GM18907 (cell line): ENCODE measurements around the gene THAP5.

Experiments
- ATAC-seq: cut with Tn5 transposase; IDR thresholded peaks from one replicate; pipeline ENCODE4 v1.9.1; 2021; ENCODE audit warnings: mild to moderate bottlenecking, moderate library complexity; ENCODE audit not compliant: unreplicated experiment

Gene THAP5

DNA sequence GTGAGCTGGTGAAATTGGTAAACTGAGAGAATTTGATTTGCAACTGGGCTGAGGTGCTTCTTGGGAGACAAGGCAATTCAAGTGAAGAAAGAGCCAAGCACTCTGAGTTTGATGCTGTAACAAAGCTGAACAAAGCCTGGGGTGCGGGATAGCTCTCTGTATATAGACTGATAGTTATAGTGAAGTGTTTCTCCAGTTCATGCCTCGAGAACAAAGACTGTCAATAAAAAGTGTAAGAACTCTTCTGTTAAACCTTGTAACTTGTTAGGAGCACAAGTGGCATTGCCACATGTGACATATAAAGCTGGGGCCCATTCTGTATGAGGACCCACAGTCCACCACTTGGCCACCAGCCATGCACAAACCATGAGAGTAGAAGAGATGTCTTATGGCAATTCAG is 32.3 kb downstream of the THAP5 start:
- ATAC-seq: no peak

DNA sequence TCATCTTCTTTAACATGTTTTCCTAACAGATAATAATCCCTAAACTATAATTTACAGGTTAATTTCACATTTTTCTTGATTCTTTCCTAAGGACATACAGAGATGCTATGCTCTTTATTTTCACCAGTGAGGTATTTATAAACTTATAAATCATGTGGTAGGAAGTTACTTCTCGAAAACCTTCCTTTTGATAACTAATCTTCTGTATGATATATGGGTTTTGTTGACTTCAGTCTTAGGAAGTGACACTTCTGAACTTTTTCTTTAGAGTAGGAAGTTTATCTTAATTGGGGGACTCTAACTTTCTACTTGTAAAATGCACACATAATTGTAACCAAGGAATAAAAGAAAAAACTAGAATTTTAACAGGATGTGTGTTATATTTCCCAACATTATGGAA is 33.8 kb downstream of the THAP5 start:
- no peak for ATAC-seq

DNA sequence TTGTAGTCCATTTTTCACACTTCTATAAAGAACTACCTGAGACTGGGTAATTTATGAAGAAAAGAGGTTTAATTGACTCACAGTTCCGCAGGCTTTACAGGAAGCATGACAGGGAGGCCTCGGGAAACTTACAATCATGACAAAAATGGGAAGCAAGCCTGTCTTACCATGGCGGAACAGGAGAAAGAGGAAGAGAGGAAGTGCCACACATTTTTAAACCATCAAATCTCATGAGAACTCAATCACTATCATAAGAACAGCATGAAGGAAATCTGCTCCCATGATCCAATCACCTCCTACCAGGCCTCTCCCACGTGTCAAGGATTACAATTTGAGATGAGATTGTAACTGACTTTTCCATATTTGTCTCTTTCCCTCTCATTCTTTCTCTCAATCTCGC is 34.2 kb downstream of the THAP5 start:
- ATAC-seq: no peak

DNA sequence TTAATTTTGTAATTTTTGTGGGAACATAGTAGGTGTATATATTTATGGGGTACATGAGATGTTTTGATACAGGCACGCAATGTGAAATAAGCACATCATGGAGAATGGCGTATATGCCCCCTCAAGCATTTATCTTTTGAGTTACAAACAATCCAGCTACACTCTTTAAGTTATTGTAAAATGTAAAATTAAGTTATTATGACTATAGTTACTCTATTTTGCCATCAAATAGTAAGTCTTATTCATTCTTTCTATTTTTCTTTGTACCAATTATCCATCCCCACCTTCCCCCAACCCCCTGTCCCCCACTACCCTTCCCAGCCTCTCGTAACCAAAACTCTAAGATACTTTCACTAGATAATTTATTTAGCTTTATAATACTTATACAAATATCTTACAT is 35.8 kb downstream of the THAP5 start:
- no peak for ATAC-seq

DNA sequence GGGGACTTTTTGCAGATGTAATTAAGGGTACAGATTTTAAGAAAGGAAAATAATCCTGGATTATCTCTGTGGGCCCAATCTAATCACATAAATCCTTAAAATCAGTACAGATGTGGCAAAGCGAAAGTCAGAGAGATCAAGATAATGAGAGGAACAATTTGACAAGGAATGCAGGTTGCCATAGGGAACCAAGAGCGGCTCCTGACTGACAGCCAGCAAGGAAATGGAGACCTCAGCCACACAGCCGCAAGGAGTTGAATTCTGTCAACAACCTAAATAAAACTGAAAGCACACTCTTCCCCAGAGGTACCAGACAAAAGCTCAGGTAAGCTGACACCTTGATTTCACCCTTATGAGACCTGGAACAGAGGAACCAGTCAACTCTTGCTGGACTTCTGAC is 40.2 kb downstream of the THAP5 start:
- no peak for ATAC-seq

DNA sequence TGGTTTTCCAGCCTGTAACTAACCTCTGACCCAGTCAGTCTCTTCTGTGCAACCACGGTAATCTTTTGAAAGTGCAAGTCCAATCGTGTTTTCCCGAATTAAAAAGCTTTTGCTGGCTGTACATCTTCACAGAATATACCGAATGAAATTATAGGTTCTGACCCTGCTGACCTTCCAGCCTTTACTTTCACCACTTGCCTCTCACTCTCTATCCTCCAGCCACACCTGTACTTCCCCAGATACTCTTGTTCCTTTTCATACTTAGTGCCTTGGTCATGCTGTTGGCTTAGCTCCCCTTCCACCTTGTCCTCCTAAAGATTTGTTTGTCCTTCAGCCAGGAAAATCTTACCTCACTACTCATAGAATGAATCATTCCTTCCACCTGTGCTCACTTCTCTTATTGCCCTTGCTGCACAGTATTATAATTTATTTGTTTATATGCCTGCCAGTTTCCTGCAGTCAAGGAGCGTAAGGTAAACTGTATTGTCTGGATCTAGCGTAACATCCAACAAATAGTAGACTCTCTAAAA is 41.3 kb downstream of the THAP5 start:
- no peak for ATAC-seq

DNA sequence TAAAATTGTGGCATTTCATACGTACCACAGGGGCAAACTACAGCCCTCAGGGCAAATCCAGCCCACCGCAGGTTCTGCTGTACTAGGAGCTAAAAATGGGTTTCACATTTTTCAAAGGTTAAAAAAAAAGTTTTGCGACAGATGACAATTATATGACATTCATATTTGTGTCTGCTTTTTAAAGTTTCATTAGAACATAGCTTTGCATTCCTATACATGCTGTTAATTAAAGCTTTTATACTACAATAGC is 42.8 kb downstream of the THAP5 start:
- no peak for ATAC-seq

DNA sequence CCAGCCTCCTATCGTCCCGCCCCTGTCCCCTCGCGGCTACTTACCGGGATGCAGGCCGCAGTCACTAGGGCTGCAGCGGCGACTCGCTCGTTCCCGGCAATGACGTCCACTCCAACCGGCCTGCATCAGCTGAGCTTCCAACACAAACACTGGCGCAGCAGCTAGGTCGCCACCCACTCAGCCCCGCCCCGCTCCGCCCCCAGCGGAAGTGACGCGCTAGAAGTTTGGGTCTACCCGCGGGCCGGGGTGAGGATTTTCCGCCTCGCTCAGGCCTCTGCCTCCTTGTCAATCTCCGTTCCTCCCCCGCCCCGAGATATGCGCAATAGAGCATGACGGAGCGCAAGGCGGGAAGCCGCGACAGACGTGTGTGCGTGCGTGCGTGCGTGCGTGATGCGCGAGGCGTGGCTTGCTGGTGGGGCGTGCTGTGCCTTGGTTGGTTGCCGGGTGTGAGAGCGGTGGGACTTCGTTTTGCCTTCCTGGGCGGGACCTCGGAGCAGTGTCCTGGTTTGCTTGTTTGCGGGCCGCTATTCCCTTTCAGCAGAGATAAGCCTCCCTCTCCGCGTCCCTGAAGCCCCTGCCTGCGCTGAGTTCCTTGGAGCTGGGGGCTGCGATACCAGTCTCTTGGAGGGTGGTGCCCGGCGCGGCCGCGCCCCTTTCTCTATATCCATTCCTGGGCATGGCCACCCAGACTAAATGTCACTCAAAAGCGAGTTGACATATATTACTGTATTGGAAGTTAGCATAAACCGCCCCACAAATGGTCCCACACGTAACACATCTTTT is 43.3 kb downstream of the THAP5 start, which contains the start of gene PNPLA8:
PNPLA8 (minus strand) TSS at position 151 of the 783 bp plus-strand sequence. CDS start 10,644 bp downstream, outside the sequence.
- peak; percentile 95 for ATAC-seq

DNA sequence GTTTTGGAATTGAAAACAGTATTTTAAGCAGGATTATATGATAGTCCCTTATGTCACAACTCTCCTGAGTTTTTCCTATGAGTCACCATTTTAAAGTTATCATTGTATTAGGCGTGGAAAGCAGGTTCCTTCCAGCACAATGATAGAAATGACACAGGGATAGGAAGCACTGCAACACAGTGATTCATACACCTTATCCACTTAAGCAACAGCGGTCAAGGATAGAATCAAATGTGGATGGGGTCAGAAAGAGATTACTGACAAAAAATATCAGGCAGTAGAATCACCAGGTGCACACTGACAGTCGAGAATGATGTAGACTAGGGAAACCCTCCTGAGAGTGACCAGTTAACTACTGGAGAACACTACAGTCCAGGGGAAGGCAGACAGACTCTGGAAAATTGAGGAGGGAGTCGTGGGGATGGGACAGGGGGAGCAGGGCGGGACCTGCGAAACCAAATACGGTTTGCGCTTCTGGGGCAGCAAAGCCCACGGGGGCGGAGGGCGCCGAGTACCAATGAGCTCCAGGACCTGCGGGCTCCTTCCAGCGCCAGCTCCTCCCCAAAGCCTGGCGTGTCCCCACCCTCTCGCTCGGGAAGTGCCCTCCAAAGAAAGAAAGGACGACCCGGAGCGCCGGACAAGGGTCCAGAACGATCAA is 44.0 kb downstream of the THAP5 start:
- peak; percentile 59 for ATAC-seq

DNA sequence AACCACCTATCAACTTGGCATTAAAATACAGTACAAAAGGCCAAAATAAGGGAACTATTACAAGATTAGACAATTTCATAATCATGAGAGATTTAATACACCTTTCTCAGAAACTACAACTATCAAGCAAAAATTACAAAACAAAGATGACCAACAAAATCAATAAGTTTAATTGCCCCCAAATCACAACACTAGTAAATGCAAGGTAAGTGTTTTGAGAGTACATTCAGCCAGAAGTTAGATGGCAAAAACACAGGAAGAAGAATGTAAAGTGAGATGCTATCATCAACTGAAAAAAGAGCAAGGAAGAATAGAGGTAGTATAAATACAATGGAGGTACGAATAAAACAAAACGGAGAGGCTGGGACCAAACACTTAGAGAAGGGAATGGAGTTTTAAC is 46.7 kb downstream of the THAP5 start:
- ATAC-seq: no peak

DNA sequence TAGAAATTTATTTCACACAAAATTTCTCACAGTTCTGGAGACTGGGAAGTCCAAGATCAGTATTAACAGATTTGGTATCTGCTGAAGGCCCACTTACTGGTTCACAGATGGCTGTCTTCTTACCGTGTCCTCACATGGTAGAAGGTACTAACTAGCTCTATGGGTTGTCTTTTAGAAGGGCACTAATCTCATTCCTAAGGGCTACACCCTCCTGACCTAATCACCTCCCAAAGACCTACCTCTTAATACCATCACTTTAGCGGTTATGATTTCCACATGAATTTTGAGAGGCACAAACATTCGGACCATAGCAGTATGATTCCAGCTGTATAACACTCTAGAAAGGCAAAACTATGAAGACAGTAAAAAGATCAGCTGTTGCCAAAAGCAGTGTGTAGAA is 51.6 kb downstream of the THAP5 start:
- ATAC-seq: no peak

DNA sequence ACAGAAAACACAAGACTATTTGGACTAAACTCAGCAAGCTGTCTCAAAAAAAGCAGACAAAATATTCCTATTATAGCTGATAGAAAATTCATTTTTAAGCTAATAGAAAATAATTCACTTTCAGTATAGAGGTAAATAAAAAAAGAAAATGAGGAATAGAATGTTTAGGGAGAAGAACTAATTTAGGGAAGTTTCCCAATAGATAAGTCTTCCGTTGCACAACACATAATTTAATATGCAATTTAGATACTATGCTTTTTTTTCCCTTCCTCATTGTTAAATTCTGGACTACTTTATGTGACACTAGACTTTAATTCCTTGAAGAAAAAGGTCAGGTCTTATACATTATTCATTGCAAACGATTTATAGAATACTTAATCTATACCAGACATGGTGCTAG is 53.9 kb downstream of the THAP5 start:
- no peak for ATAC-seq

DNA sequence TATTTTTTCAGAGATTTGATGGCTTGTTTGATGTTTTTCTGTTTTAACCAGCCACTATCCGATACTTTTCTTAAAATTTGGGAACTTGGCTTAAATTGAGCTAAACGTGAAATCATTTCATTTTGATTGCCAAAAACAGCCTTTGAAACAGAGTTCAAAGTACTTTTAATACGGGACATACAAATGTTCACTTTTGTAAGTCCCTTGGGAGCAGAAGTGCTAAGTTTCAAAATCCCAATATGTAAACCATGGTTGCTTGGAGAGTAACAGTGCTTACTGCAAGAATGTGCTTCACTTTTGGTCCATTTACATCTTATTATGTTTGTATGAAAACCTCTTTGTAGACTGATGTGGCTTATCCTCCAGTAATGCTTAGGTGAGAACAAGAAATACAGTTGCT is 54.5 kb downstream of the THAP5 start:
- no peak for ATAC-seq
